Skeletal muscle tissue (tissue), 4 donors: Measurements from ENCODE around the gene TRIM40. TPM values are rescaled to one million over a fixed set of nuclear protein-coding genes. Genes with fewer than 3 reads are reported as not detected.

ENCODE experiments used
- H3K27ac ChIP-seq: one replicate; pipeline ENCODE4 v1.7.0; 2013; ENCODE audit warnings: mild to moderate bottlenecking, low read depth, low read length, inconsistent platforms
- H3K27me3 ChIP-seq, 3 donors: one replicate each; pipeline ENCODE4 v1.7.0; 2013; ENCODE audit warnings: low read length in 3 of 3; ENCODE audit not compliant: control insufficient read depth in 3 of 3, insufficient read depth in 3 of 3
- H3K36me3 ChIP-seq, 3 donors: one replicate each; pipeline ENCODE4 v1.7.0; 2013; ENCODE audit warnings: low read length in 3 of 3; ENCODE audit not compliant: control insufficient read depth in 3 of 3, insufficient read depth in 3 of 3
- H3K4me1 ChIP-seq, 3 donors: one replicate each; pipeline ENCODE4 v1.7.0; 2013; ENCODE audit warnings: low read length in 3 of 3, mild to moderate bottlenecking in 3 of 3; ENCODE audit not compliant: control insufficient read depth in 3 of 3, insufficient read depth in 3 of 3
- H3K4me3 ChIP-seq, 3 donors: one replicate each; pipeline ENCODE4 v1.7.0; 2013; ENCODE audit warnings: low read length in 3 of 3
- H3K9ac ChIP-seq, 3 donors: one replicate each; pipeline ENCODE4 v1.7.0; 2013; ENCODE audit warnings: low read length in 3 of 3, mild to moderate bottlenecking in 3 of 3, moderate library complexity in 2 of 3, low read depth in 1 of 3
- H3K9me3 ChIP-seq, 3 donors: one replicate each; pipeline ENCODE4 v1.7.0; 2013; ENCODE audit warnings: low read length in 3 of 3; ENCODE audit not compliant: control insufficient read depth in 3 of 3
- total RNA-seq: library from RNA; depleted of rRNA; stranded (reverse); fragments of >200 nt; gene quantifications from one replicate; pipeline ENCODE4 v1.2.3, GENCODE V29; 2014
- donor health status: Osteomylitis.

The TRIM40 gene
- total RNA-seq, 1 donor from 2014 or later, result not detected

DNA sequence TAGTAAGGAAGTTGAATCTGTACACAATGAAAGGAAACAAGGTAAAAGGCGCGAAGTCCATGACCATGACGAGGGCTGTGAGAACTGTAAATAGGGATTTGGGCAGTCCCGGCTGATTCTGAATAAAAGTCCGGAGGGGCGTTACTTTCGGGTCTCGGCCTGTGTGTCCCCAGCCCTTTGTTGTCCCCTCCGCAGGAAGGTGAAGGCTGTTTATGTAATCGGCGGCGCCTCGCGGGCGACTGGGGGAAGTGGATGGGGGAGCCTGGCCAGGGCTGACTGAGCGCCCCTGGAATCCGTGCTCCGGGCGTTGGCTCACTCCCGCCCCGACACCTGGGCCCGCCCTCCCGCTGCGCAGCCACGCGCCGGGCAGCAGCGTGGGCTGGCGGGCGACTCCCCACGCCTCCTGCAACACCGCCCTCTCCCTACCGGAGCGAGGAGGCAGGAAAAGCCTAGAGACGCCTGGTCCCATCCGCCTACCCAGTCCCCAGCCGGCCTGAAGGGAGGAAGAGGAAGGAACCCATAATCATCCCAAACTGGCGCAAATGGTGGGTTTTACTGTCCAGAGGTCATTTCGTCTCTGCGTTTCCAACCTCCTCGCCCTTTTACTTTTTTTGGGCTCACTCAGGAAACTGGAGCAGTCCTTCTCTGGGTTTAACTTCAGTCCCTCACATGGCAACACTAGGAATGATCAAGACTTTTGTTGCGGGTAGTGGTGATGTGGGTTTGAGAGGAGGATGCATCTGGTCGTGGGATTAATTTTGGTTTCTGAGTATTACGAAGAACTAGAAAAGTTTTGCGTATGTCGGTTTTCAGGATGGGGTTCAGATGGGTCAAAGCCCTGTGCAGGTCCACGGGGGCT is 35.1 kb upstream of the TRIM40 start:
- H3K27ac ChIP-seq, result no peak overlapping the region
- peak overlapping the region; percentile 54 to 76 (median 70) for H3K4me3 ChIP-seq
- no peaks in the 10 kb centered on the region for H3K9me3 ChIP-seq
- peaks cover 31 to 33% (median 33%) of the 10 kb centered on the region in 3 donors for H3K4me1 ChIP-seq
- peak overlapping the region; percentile 55 to 69 (median 57) for H3K9ac ChIP-seq
- peaks cover 35 to 63% (median 55%) of the 10 kb centered on the region in 3 donors for H3K27me3 ChIP-seq
- no peaks in the 10 kb centered on the region for H3K36me3 ChIP-seq

DNA sequence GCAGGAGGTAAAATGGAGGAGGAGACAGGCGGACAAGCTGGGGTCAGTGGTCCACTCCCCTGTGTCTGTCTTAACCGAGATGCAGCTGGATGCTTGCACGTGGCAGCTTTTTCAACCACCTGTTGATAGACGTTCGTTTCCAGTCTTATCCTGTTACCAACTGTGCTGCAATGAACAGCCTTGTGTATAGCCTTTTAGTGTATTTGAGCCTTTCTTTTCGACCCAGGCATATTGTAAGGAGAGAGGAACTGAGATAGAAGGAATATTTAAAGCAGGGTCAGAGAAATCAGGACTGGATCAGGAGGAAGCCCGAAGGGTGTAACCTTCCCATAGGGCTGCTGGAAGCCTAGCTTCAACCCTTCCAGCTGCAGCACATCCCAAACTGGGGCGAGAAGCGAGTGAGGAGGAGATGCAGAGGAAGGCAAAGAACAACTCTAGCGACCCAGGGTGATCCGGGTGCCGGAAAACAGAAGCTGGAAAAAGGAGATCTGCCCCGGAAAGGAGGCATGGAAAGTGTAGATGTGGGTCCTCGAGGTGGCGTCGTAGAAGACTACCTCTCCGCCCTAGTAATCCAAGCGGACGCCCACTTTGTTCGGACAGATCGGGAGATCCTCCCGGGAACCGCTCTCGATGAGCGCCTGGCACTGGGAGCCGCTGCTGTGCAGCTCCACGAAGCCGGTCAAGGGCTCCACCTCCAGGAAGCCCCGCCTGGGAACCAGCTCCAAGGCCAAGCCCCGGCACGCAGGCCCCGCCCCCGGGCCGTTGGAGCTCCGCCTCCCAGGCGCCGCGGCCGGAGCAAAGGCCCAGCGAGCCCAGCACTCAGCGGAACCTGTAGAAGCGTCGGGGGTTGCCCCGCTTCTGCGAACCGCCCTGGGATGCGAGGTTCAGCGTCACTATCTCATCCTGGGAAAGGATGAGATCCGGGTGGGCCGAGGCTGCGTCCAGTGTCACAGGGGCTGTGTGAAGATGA is 34.2 kb upstream of the TRIM40 start:
- Histone ChIP-seq H3K36me3 (no peaks in the 10 kb centered on the region), H3K4me1 (peaks cover 31 to 33% (median 33%) of the 10 kb centered on the region in 3 donors), H3K9me3 (no peaks in the 10 kb centered on the region), H3K4me3 (peak overlapping the region; percentile 61 to 76 (median 70)), H3K27me3 (peaks cover 40 to 67% (median 60%) of the 10 kb centered on the region in 3 donors), H3K9ac (peak overlapping the region; percentile 54 to 69 (median 64)), H3K27ac (peak overlapping the region; percentile 40)

DNA sequence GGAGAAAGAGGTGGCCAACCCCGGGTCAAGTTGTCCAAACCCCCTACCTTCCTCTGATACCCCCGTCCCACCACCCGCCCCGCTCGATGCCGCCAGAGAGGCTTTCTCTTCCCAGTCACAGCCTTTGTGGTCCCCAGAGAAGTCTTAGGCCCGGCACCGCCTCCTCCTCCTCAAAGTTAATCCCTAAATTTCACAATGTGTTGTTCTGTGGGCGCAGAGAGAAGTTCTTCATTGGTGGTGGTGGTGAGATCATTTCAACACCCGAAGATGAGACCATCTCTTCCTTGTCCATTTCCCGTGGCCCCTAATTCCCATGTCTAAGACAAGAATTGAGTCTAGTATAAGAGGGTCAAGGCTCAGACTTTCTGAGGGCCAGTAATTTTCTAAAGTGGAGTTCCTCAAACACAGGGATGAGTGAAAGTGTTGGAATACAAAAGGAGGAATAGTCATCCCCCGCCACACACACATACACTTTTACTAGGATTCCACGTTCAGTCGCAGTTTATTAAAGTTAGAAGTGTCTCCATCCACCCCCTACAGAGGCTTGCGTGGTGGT is 33.4 kb upstream of the TRIM40 start:
- H3K9ac ChIP-seq, result peak overlapping the region in 2 of 3 donors; percentile 64 to 69
- H3K36me3 ChIP-seq, result no peaks in the 10 kb centered on the region
- peak overlapping the region; percentile 61 to 81 (median 70) for H3K4me3 ChIP-seq
- peaks cover 34 to 60% (median 52%) of the 10 kb centered on the region in 3 donors for H3K27me3 ChIP-seq
- H3K4me1 ChIP-seq, result peaks cover 31 to 33% (median 33%) of the 10 kb centered on the region in 3 donors
- no peaks in the 10 kb centered on the region for H3K9me3 ChIP-seq
- peak overlapping the region; percentile 40 for H3K27ac ChIP-seq

DNA sequence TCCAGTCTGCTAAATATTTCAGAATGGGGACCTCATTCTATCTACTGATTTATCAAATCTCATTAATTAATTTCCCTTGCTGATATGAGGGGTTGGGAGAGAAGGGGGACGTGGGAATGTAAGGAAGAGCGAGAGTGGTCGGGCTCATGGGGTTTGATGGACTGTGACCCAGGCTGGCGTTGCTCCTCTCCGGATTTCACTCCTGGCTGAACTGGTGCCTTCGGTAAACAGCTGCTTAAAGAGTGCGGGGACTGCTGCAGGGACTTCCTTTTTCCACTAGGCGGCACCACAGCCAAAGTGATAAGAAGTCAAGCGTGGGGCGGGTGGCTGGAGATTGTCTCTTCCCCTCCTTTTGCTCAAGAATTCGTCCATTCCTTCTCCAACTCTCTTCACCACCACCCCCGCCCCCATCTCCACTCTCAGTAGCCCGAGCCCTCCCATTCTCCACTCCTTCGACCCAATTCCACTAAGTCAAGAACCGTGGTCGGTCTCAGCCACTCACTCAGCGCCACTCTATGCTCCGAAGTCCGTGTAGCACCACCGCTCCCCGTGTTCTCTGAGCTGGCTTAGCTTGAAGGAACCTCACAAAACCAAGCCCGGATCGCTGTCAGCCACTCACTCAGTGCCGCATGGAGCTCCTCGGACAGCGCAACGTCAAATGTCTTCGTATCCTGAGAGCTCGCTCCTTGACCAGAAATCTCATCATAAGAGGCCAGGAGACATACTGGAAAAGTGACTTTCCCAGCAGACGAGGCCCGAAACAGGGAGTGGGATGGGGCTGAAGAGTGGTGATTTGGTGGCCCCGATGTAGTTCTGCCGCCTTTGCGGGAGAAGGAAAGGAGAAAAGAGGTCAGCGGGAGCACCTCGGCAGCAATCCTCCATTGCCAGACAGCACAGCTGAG is 32.7 kb upstream of the TRIM40 start:
- Histone ChIP-seq H3K4me3 (peak overlapping the region; percentile 55 to 81 (median 62)), H3K27me3 (peaks cover 28 to 58% (median 47%) of the 10 kb centered on the region in 3 donors), H3K9me3 (no peaks in the 10 kb centered on the region), H3K36me3 (no peaks in the 10 kb centered on the region), H3K27ac (peak overlapping the region; percentile 40), H3K4me1 (peaks cover 31 to 33% (median 33%) of the 10 kb centered on the region in 3 donors), H3K9ac (peak overlapping the region; percentile 55 to 79 (median 63))

DNA sequence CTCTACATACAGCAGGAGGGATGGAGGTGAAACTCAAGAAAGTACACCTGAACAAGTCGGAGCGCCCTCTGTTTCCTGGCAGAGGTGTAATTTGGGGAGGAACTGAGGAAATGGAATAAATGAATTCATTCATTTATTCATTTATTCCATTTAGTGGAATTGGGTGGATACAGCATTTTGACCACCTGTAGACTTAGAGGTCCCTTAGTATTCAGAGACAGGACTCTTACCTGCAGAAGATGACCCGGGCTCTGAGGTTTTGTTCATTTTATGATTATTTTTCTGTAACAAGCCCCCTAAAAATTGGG is 32.1 kb upstream of the TRIM40 start:
- peak overlapping the region; percentile 55 to 81 (median 62) for H3K4me3 ChIP-seq
- peaks cover 31 to 33% (median 33%) of the 10 kb centered on the region in 3 donors for H3K4me1 ChIP-seq
- H3K36me3 ChIP-seq, result no peaks in the 10 kb centered on the region
- H3K9me3 ChIP-seq, result no peaks in the 10 kb centered on the region
- peak overlapping the region in 2 of 3 donors; percentile 63 to 79 for H3K9ac ChIP-seq
- H3K27me3 ChIP-seq, result peaks cover 25 to 52% (median 45%) of the 10 kb centered on the region in 3 donors
- H3K27ac ChIP-seq, result no peak overlapping the region

DNA sequence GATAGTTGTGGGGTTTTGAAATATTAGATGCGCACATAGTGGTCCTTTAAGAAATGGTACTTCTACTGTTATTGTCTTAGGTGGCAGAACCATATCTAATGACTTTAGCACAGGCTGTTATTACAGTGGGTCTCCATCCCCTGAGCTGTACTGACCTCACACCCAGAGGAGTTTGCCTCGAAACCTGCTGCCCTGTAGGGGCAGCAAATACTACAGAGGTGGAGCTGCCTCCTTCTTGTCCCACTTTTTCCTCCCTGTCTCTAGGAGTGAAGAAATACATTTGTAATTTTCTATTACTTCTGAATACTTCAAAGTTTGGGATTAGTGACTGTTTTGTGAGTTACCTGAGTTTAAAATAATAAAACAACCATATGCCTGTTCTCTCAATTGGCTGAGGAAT is 31.3 kb upstream of the TRIM40 start:
- peaks cover 21 to 46% (median 43%) of the 10 kb centered on the region in 3 donors for H3K27me3 ChIP-seq
- H3K36me3 ChIP-seq, result no peaks in the 10 kb centered on the region
- H3K27ac ChIP-seq, result no peak overlapping the region
- no peaks in the 10 kb centered on the region for H3K9me3 ChIP-seq
- no peak overlapping the region for H3K4me3 ChIP-seq
- no peak overlapping the region for H3K9ac ChIP-seq
- H3K4me1 ChIP-seq, result peaks cover 31 to 33% (median 33%) of the 10 kb centered on the region in 3 donors

DNA sequence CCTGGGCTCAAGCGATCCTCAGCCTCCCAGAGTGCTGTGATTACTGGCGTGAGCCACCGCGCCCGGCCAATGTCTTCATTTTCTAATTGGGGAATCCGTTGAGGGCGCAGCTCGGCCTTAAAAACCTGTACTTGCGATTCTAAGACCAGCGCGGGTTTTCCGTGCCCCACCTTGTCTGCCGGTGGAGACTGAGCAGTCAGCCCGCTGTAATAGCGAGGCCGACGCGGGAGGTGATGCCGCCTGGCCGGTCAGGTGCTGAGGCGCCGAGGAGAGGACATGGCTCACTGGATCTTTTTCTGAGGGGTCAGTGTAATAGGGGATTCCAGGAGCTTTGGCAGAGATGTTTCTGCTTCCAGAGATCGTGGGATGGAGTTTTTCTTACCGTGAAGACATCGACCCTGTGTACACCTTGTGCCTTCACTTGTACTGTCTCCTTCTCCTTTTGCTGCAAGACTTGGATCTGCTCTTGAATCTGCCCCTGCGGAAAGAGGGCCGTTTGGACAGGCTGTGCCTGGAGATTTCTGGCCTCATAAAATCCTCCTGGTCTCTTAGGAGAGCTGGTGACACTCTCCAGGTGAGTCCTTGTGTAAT is 24.6 kb upstream of the TRIM40 start:
- H3K4me3 ChIP-seq, result no peak overlapping the region
- H3K27ac ChIP-seq, result no peak overlapping the region
- H3K4me1 ChIP-seq, result no peaks in the 10 kb centered on the region
- no peak overlapping the region for H3K9ac ChIP-seq
- H3K36me3 ChIP-seq, result no peaks in the 10 kb centered on the region
- no peaks in the 10 kb centered on the region for H3K9me3 ChIP-seq
- H3K27me3 ChIP-seq, result peaks cover 35 to 37% (median 37%) of the 10 kb centered on the region in 3 donors

DNA sequence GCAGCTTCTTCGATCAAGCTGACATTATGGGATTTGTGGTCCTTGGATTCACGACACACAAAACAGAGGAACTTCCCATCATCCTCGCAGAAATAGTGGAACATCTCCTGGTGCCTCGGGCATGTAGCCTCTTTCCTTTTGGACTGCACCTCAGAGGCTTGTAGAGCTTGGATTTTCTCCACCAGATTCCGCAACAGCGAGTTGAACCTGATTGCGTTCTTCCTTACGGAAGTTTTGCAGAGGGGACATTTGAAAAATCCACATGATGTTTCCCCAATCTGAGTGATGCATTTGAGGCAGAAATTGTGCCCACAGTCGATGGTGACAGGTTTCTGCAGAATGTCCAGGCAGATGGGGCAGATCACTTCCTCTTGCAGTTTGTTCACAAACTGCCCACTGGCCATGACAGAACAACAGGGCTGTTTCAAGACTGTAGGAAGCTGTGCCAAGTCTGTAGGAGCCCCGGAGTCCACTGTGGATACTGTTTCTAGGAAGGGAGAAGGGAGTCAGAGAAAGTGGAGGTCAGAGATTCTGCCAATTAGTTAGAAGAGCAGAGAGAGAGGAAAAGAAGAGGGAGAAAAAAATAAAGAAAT is 23.4 kb upstream of the TRIM40 start:
- no peaks in the 10 kb centered on the region for H3K4me1 ChIP-seq
- no peaks in the 10 kb centered on the region for H3K36me3 ChIP-seq
- H3K27ac ChIP-seq, result no peak overlapping the region
- no peak overlapping the region for H3K4me3 ChIP-seq
- peaks cover 32 to 37% (median 35%) of the 10 kb centered on the region in 3 donors for H3K27me3 ChIP-seq
- H3K9ac ChIP-seq, result no peak overlapping the region
- no peaks in the 10 kb centered on the region for H3K9me3 ChIP-seq
